HEK293 (cell line): Measurements from ENCODE around the gene NLGN1.

Experiments used
- CTCF ChIA-PET: fragments of 350-600 bp; formaldehyde crosslinking; extraction: SDS; loops from one replicate; lab custom pipeline; 2021; ENCODE audit warnings: antibody characterized with exemption; lab: Yijun Ruan, JAX
- POLR2A ChIA-PET: fragments of 300-600 bp; formaldehyde crosslinking; extraction: SDS; loops from one replicate; lab custom pipeline; 2020; ENCODE audit warnings: antibody characterized with exemption, inconsistent platforms; lab: Yijun Ruan, JAX
- H3K27ac ChIP-seq: fragments of 200-500 bp; sonication (Bioruptor generic); 2 replicates; pipeline ENCODE4 v1.5.1; 2014; ENCODE audit warnings: low read depth, low read length, control low read depth, inconsistent platforms; ENCODE audit errors: extremely low read depth
- H3K36me3 ChIP-seq, 2 experiments: fragments of 200-500 bp in 1 of 2; sonication (Bioruptor generic) in 1 of 2; 1 replicate in 1 of 2; 2 replicates in 1 of 2; pipeline ENCODE4 v1.5.1; 2014 to 2017; ENCODE audit warnings: inconsistent platforms in 2 of 2, low read length in 2 of 2; ENCODE audit not compliant: control insufficient read depth in 2 of 2, insufficient read depth in 1 of 2
- H3K4me1 ChIP-seq: fragments of 200-500 bp; sonication (Bioruptor generic); 2 replicates; pipeline ENCODE4 v1.5.1; 2014; ENCODE audit warnings: mild to moderate bottlenecking, low read length, inconsistent platforms; ENCODE audit not compliant: control insufficient read depth, insufficient read depth
- H3K4me3 ChIP-seq: 2 replicates; pipeline ENCODE4 v1.5.1; 2011; ENCODE audit warnings: low read depth, mild to moderate bottlenecking, control low read depth, low read length, moderate library complexity
- H3K9me3 ChIP-seq: fragments of 200-500 bp; sonication (Bioruptor generic); 2 replicates; pipeline ENCODE4 v1.5.1; 2014; ENCODE audit warnings: low read depth, low read length, inconsistent platforms; ENCODE audit not compliant: control insufficient read depth, insufficient read depth
- KLF16 ChIP-seq: fragments of 450-650 bp; formaldehyde crosslinking; IDR thresholded peaks from 2 replicates; pipeline ENCODE4 v1.5.1; 2017; ENCODE audit warnings: missing biosample characterization, missing genetic modification characterization
- SALL2 ChIP-seq: fragments of 450-650 bp; formaldehyde crosslinking; IDR thresholded peaks from 2 replicates; pipeline ENCODE4 v1.5.0; 2017; ENCODE audit warnings: missing biosample characterization, mild to moderate bottlenecking, missing genetic modification characterization, borderline replicate concordance
- ZBTB48 ChIP-seq: fragments of 450-650 bp; formaldehyde crosslinking; IDR thresholded peaks from 2 replicates; pipeline ENCODE4 v1.5.1; 2016; ENCODE audit warnings: missing biosample characterization, missing genetic modification characterization
- ZNF121 ChIP-seq: fragments of 450-650 bp; formaldehyde crosslinking; IDR thresholded peaks from 2 replicates; pipeline ENCODE4 v1.5.1; 2016; ENCODE audit warnings: missing biosample characterization, missing genetic modification characterization
- ZNF585B ChIP-seq: fragments of 450-650 bp; formaldehyde crosslinking; IDR thresholded peaks from 2 replicates; pipeline ENCODE4 v1.5.1; 2016; ENCODE audit warnings: missing biosample characterization, missing genetic modification characterization
- ZNF600 ChIP-seq: fragments of 450-650 bp; formaldehyde crosslinking; IDR thresholded peaks from 2 replicates; pipeline ENCODE4 v1.5.1; 2016; ENCODE audit warnings: missing biosample characterization, missing genetic modification characterization
- ZNF610 ChIP-seq: fragments of 450-650 bp; formaldehyde crosslinking; IDR thresholded peaks from 2 replicates; pipeline ENCODE4 v1.5.1; 2016; ENCODE audit warnings: missing biosample characterization, missing genetic modification characterization, borderline replicate concordance
- ZNF626 ChIP-seq: fragments of 450-650 bp; sonication (Bioruptor Pico); formaldehyde crosslinking; IDR thresholded peaks from 2 replicates; pipeline ENCODE4 v1.5.1; 2018; ENCODE audit warnings: missing biosample characterization, missing genetic modification characterization, inconsistent platforms
- ZNF843 ChIP-seq: fragments of 450-650 bp; formaldehyde crosslinking; IDR thresholded peaks from 2 replicates; pipeline ENCODE4 v1.5.1; 2016; ENCODE audit warnings: missing biosample characterization, missing genetic modification characterization
- TF ChIP-seq, protein P1 (sequence below): fragments of 450-650 bp; formaldehyde crosslinking; IDR thresholded peaks from 2 replicates; pipeline ENCODE4 v1.5.1; 2016; ENCODE audit warnings: missing biosample characterization, missing genetic modification characterization
- TF ChIP-seq, protein P2 (sequence below): fragments of 450-650 bp; formaldehyde crosslinking; IDR thresholded peaks from 2 replicates; pipeline ENCODE4 v1.5.1; 2016; ENCODE audit warnings: missing biosample characterization, missing genetic modification characterization
- TF ChIP-seq, protein P3 (sequence below): fragments of 450-650 bp; formaldehyde crosslinking; IDR thresholded peaks from 2 replicates; pipeline ENCODE4 v1.5.1; 2016; ENCODE audit warnings: missing biosample characterization, missing genetic modification characterization
- TF ChIP-seq, protein P4 (sequence below): sonication (generic); formaldehyde crosslinking; IDR thresholded peaks from 2 replicates; pipeline ENCODE4 v1.8.1; 2022; ENCODE audit warnings: mild to moderate bottlenecking, moderate library complexity, missing genetic modification reagents
- TF ChIP-seq, protein P5 (sequence below): fragments of 450-650 bp; formaldehyde crosslinking; IDR thresholded peaks from 2 replicates; pipeline ENCODE4 v1.5.1; 2017; ENCODE audit warnings: missing biosample characterization, missing genetic modification characterization
- TF ChIP-seq, protein P6 (sequence below): fragments of 450-650 bp; formaldehyde crosslinking; IDR thresholded peaks from 2 replicates; pipeline ENCODE4 v1.5.1; 2017; ENCODE audit warnings: missing biosample characterization, missing genetic modification characterization

Gene NLGN1

DNA sequence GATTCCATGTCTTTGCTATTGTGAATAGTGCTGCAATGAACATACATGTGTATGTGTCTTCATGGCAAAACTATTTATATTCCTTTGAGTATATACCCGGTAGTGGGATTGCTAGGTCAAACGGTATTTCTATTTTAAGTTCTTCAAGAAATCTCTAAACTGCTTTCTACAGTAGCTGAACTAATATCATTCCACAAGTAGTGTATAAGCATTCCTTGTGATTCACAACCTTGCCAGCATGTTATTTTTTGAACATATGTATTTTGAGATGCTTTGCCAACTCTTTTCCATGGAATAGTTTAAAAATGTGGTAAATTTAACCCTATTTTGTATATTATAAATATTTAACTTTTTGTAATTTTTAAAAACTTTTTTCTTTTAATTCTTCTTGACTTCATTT lies 868.9 kb downstream of the NLGN1 start (continued):
- TF ChIP-seq, protein P1, sequence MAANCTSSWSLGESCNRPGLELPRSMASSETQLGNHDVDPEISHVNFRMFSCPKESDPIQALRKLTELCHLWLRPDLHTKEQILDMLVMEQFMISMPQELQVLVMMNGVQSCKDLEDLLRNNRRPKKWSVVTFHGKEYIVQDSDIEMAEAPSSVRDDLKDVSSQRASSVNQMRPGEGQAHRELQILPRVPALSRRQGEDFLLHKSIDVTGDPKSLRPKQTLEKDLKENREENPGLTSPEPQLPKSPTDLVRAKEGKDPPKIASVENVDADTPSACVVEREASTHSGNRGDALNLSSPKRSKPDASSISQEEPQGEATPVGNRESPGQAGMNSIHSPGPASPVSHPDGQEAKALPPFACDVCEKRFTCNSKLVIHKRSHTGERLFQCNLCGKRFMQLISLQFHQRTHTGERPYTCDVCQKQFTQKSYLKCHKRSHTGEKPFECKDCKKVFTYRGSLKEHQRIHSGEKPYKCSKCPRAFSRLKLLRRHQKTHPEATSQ = no peak
- TF ChIP-seq, protein P2, sequence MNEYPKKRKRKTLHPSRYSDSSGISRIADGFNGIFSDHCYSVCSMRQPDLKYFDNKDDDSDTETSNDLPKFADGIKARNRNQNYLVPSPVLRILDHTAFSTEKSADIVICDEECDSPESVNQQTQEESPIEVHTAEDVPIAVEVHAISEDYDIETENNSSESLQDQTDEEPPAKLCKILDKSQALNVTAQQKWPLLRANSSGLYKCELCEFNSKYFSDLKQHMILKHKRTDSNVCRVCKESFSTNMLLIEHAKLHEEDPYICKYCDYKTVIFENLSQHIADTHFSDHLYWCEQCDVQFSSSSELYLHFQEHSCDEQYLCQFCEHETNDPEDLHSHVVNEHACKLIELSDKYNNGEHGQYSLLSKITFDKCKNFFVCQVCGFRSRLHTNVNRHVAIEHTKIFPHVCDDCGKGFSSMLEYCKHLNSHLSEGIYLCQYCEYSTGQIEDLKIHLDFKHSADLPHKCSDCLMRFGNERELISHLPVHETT (tag by site-specific recombination) = no peak
- no peak for TF ChIP-seq ZNF585B (tag by site-specific recombination)
- TF ChIP-seq, protein P3, sequence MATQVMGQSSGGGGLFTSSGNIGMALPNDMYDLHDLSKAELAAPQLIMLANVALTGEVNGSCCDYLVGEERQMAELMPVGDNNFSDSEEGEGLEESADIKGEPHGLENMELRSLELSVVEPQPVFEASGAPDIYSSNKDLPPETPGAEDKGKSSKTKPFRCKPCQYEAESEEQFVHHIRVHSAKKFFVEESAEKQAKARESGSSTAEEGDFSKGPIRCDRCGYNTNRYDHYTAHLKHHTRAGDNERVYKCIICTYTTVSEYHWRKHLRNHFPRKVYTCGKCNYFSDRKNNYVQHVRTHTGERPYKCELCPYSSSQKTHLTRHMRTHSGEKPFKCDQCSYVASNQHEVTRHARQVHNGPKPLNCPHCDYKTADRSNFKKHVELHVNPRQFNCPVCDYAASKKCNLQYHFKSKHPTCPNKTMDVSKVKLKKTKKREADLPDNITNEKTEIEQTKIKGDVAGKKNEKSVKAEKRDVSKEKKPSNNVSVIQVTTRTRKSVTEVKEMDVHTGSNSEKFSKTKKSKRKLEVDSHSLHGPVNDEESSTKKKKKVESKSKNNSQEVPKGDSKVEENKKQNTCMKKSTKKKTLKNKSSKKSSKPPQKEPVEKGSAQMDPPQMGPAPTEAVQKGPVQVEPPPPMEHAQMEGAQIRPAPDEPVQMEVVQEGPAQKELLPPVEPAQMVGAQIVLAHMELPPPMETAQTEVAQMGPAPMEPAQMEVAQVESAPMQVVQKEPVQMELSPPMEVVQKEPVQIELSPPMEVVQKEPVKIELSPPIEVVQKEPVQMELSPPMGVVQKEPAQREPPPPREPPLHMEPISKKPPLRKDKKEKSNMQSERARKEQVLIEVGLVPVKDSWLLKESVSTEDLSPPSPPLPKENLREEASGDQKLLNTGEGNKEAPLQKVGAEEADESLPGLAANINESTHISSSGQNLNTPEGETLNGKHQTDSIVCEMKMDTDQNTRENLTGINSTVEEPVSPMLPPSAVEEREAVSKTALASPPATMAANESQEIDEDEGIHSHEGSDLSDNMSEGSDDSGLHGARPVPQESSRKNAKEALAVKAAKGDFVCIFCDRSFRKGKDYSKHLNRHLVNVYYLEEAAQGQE = no peak
- no peak for TF ChIP-seq ZNF626
- no peak for TF ChIP-seq ZNF610 (tag by site-specific recombination)
- TF ChIP-seq, protein P4, sequence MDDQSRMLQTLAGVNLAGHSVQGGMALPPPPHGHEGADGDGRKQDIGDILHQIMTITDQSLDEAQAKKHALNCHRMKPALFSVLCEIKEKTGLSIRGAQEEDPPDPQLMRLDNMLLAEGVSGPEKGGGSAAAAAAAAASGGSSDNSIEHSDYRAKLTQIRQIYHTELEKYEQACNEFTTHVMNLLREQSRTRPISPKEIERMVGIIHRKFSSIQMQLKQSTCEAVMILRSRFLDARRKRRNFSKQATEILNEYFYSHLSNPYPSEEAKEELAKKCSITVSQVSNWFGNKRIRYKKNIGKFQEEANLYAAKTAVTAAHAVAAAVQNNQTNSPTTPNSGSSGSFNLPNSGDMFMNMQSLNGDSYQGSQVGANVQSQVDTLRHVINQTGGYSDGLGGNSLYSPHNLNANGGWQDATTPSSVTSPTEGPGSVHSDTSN = no peak
- TF ChIP-seq ZNF843 (tag by site-specific recombination) = no peak

DNA sequence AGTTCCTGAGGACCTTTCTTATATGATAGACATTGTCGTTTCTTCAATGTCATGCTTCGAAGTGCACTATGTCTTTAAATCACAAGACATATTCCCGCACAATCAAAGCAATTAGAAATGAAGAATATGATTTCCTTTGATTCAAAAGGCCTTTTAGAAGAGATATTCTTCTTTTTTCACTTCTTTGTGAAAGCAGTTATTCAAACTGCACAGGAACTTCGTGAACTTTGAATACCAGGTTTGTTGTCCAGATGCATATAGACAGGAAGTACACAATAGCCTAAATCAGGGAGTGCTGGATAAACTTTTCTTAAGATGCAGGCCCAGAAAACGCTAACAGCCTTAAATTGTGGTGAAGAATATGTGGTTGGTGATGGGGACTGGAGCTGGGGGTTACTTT lies 870.5 kb downstream of the NLGN1 start:
- ChIA-PET CTCF (no interaction called here), POLR2A (no interaction called here)
- no peak overlapping the region for H3K27ac ChIP-seq
- no peak overlapping the region for H3K4me3 ChIP-seq
- H3K4me1 ChIP-seq = no peaks in the 10 kb centered on the region
- TF ChIP-seq, protein P5, sequence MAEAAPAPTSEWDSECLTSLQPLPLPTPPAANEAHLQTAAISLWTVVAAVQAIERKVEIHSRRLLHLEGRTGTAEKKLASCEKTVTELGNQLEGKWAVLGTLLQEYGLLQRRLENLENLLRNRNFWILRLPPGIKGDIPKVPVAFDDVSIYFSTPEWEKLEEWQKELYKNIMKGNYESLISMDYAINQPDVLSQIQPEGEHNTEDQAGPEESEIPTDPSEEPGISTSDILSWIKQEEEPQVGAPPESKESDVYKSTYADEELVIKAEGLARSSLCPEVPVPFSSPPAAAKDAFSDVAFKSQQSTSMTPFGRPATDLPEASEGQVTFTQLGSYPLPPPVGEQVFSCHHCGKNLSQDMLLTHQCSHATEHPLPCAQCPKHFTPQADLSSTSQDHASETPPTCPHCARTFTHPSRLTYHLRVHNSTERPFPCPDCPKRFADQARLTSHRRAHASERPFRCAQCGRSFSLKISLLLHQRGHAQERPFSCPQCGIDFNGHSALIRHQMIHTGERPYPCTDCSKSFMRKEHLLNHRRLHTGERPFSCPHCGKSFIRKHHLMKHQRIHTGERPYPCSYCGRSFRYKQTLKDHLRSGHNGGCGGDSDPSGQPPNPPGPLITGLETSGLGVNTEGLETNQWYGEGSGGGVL (tag by site-specific recombination) = no peak
- TF ChIP-seq ZNF121 (tag by site-specific recombination) (no peak), SALL2 (tag by site-specific recombination) (no peak), KLF16 (no peak), ZNF600 (tag by site-specific recombination) (no peak), ZBTB48 (tag by site-specific recombination) (no peak)
- TF ChIP-seq, protein P6, sequence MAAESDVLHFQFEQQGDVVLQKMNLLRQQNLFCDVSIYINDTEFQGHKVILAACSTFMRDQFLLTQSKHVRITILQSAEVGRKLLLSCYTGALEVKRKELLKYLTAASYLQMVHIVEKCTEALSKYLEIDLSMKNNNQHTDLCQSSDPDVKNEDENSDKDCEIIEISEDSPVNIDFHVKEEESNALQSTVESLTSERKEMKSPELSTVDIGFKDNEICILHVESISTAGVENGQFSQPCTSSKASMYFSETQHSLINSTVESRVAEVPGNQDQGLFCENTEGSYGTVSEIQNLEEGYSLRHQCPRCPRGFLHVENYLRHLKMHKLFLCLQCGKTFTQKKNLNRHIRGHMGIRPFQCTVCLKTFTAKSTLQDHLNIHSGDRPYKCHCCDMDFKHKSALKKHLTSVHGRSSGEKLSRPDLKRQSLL (tag by site-specific recombination) = no peak
- H3K9me3 ChIP-seq = no peaks in the 10 kb centered on the region
- H3K36me3 ChIP-seq = no peaks in the 10 kb centered on the region
